Nephron progenitor cell (in vitro differentiated cells): Measurements from ENCODE around the gene TERT.

ENCODE experiments used
- DNase-seq: peaks from one replicate; pipeline ENCODE4 v3.0.0; 2021
- H3K27ac Mint-ChIP-seq: 2 replicates; pipeline ENCODE4 v1.8.0; 2021; ENCODE audit warnings: mild to moderate bottlenecking, moderate library complexity, mixed read lengths
- H3K27me3 Mint-ChIP-seq: 2 replicates; pipeline ENCODE4 v1.8.0; 2021; ENCODE audit warnings: mild to moderate bottlenecking, low read depth, mixed read lengths; ENCODE audit not compliant: poor library complexity
- H3K36me3 Mint-ChIP-seq: 2 replicates; pipeline ENCODE4 v1.8.0; 2021; ENCODE audit warnings: low read depth, mixed read lengths
- H3K4me1 Mint-ChIP-seq: 2 replicates; pipeline ENCODE4 v1.8.0; 2021; ENCODE audit warnings: mixed read lengths
- H3K4me3 Mint-ChIP-seq: 2 replicates; pipeline ENCODE4 v1.8.0; 2021; ENCODE audit warnings: mild to moderate bottlenecking, moderate library complexity, mixed read lengths
- H3K9me3 Mint-ChIP-seq: 2 replicates; pipeline ENCODE4 v1.8.0; 2021; ENCODE audit warnings: mild to moderate bottlenecking, moderate library complexity, mixed read lengths
- TF ChIP-seq, protein P1 (sequence below): fragments of 200-600 bp; sonication (generic); IDR thresholded peaks from 2 replicates; pipeline ENCODE4 v1.5.0; 2021; ENCODE audit warnings: antibody characterized with exemption

TERT gene

DNA sequence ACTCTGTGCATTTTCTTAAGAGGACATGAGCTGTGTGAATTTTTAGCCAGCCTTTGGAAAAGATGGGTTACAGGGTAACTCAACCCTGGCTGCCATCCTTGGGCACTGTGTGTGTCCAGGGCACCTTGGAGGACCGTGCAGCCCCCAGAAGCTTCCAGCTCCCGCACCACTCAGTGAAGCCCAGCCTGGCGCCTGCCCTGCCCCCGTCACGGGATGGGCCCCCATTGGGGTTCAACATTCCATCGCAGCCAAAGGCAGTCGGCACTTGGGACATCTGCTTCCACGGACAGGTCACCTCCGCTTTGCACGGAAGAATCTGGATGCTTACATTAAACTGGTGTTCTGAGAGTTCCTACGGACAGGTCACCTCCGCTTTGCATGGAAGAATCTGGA lies 71.6 kb downstream of the TERT start:
- Mint-ChIP-seq H3K4me1 (peaks cover 31% of the 10 kb centered on the region), H3K9me3 (no peaks in the 10 kb centered on the region), H3K36me3 (no peaks in the 10 kb centered on the region), H3K27me3 (peaks cover 13% of the 10 kb centered on the region), H3K27ac (no peak overlapping the region), H3K4me3 (no peak overlapping the region)
- TF ChIP-seq, protein P1, sequence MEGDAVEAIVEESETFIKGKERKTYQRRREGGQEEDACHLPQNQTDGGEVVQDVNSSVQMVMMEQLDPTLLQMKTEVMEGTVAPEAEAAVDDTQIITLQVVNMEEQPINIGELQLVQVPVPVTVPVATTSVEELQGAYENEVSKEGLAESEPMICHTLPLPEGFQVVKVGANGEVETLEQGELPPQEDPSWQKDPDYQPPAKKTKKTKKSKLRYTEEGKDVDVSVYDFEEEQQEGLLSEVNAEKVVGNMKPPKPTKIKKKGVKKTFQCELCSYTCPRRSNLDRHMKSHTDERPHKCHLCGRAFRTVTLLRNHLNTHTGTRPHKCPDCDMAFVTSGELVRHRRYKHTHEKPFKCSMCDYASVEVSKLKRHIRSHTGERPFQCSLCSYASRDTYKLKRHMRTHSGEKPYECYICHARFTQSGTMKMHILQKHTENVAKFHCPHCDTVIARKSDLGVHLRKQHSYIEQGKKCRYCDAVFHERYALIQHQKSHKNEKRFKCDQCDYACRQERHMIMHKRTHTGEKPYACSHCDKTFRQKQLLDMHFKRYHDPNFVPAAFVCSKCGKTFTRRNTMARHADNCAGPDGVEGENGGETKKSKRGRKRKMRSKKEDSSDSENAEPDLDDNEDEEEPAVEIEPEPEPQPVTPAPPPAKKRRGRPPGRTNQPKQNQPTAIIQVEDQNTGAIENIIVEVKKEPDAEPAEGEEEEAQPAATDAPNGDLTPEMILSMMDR = no peak
- DNase-seq = no peak

DNA sequence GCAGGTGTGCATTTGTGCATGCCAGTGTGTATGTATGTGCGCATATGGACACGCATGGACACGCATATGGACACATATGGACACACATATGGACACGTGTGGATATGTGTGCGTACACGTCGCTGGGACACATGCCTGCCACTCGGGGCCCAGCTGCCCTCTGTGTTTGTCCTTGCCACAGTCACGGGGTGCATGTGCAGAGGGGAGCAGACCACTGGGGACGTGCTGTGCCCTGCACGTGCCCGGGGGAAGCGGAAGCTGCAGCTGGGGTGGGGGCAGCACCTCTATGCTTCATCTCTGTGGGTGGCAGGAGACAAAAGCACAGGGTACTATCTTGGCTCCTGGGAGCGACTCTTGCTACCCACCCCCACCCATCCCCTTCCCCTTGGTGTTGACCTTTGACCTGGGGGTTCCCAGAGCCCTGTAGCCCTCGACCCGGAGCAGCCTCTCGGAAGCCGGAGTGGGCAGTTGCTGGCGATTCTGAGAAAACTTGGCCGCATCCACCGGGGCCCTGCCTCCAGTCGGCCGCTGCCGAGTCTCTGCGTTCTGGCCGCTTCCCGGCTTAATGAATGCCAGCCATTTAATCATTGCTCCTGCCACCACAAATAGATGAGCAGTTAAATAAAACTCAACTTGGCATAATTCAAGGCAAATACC lies 72.1 kb downstream of the TERT start:
- Mint-ChIP-seq H3K27me3 (peaks cover 17% of the 10 kb centered on the region), H3K9me3 (no peaks in the 10 kb centered on the region), H3K36me3 (no peaks in the 10 kb centered on the region), H3K4me3 (no peak overlapping the region), H3K4me1 (peaks cover 31% of the 10 kb centered on the region), H3K27ac (no peak overlapping the region)
- DNase-seq = no peak
- TF ChIP-seq, protein P1 = no peak

DNA sequence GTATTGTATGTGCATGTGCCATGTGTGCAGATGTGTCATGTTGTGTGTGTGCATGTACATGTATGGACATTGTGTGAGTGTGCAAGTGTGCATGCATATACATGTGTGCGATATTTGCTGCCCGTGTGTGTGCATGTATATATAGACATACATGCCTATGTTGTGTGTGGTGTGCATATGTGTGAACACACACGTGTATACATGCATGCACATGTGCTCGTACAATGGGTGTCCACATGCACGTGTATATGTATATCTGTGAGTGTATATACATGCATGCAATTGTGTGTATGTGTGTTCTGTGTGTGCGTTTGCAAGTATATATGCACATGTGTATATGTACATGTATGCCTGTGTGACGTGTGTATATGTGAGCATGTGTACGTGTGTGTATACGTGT lies 72.7 kb downstream of the TERT start:
- TF ChIP-seq, protein P1 = no peak
- Mint-ChIP-seq H3K36me3 (no peaks in the 10 kb centered on the region), H3K27ac (no peak overlapping the region), H3K4me1 (peaks cover 25% of the 10 kb centered on the region), H3K4me3 (no peak overlapping the region), H3K27me3 (peaks cover 20% of the 10 kb centered on the region), H3K9me3 (peaks cover 1% of the 10 kb centered on the region)
- DNase-seq = no peak

DNA sequence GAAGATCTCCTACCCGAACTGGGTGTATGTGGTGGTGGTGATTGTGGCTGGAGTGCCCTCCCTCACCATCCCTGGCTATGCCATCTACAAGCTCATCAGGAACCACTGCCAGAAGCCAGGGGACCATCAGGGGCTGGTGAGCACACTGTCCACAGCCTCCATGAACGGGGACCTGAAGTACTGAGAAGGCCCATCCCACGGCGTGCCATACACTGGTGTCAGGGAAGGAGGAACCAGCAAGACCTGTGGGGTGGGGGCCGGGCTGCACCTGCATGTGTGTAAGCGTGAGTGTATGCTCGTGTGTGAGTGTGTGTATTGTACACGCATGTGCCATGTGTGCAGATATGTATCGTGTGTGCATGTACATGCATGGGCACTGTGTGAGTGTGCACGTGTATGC lies 73.1 kb downstream of the TERT start:
- peaks cover 21% of the 10 kb centered on the region for H3K4me1 Mint-ChIP-seq
- H3K27me3 Mint-ChIP-seq = peaks cover 20% of the 10 kb centered on the region
- no peak for DNase-seq
- TF ChIP-seq, protein P1 = no peak
- H3K36me3 Mint-ChIP-seq = no peaks in the 10 kb centered on the region
- H3K4me3 Mint-ChIP-seq = no peak overlapping the region
- no peak overlapping the region for H3K27ac Mint-ChIP-seq
- H3K9me3 Mint-ChIP-seq = peaks cover 3% of the 10 kb centered on the region

DNA sequence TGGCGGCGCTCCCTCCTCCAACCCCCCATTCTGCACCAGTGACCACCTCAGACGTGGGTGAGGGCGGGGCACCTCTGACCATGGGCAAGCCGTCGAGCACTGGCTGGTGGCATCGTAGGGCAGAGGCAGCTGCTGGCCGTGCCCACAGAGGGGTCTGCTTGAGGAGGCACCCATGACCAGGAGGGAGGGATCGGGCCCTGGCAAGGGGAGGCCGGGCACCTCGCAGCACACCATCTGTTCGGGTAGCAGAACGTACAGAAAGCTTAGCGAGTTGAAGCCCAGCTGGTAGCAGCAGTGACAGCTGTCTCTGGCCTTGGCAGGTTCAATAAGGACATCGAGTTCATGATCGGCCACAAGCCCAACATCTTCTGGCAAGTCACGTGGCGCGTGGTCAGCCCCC lies 74.0 kb downstream of the TERT start:
- no peak overlapping the region for H3K4me3 Mint-ChIP-seq
- peaks cover 17% of the 10 kb centered on the region for H3K27me3 Mint-ChIP-seq
- peaks cover 12% of the 10 kb centered on the region for H3K4me1 Mint-ChIP-seq
- H3K27ac Mint-ChIP-seq = no peak overlapping the region
- H3K9me3 Mint-ChIP-seq = peaks cover 4% of the 10 kb centered on the region
- TF ChIP-seq, protein P1 = no peak
- H3K36me3 Mint-ChIP-seq = no peaks in the 10 kb centered on the region
- no peak for DNase-seq

DNA sequence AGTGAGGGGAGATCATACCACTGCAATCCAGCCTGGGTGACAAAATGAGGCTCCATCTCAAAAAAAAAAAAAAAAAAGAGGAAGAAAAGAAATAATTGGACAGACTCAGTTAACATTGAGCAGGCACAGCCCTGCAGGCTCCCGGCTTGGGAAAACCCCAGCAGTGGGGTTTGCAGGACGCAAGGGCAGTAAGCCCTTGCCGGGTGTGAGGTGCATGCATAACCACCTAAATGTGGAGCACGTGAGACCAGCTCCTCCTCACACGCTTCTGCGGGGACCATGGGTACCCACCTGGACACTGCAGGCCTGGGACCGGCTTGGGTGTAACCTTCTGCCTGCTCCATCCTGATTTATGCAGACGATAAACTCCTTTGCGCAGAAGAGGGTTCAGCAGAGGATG lies 74.5 kb downstream of the TERT start:
- TF ChIP-seq, protein P1 = no peak
- no peak overlapping the region for H3K4me3 Mint-ChIP-seq
- no peak for DNase-seq
- H3K4me1 Mint-ChIP-seq = peaks cover 10% of the 10 kb centered on the region
- H3K27ac Mint-ChIP-seq = no peak overlapping the region
- peaks cover 7% of the 10 kb centered on the region for H3K9me3 Mint-ChIP-seq
- no peaks in the 10 kb centered on the region for H3K36me3 Mint-ChIP-seq
- peaks cover 17% of the 10 kb centered on the region for H3K27me3 Mint-ChIP-seq
